HepG2 (cell line): ENCODE measurements around the gene STX4. TPM values are rescaled to one million over a fixed set of nuclear protein-coding genes. Genes with fewer than 3 reads are reported as not detected.
A peak's percentile ranks its signal among the peaks of the same experiment; 100 is the strongest.

Experiments
- ARHGAP35 ChIP-seq: sonication (generic); formaldehyde crosslinking; IDR thresholded peaks from 2 replicates; pipeline ENCODE4 v1.9.0; 2022; ENCODE audit warnings: mild to moderate bottlenecking, inconsistent platforms, moderate library complexity, missing genetic modification reagents, borderline replicate concordance
- ATM ChIP-seq: fragments of 450-650 bp; IDR thresholded peaks from 2 replicates; pipeline ENCODE4 v1.7.1; 2017; ENCODE audit warnings: mild to moderate bottlenecking, borderline replicate concordance
- BRD4 ChIP-seq: sonication (generic); formaldehyde crosslinking; IDR thresholded peaks from 2 replicates; pipeline ENCODE4 v1.4.0; 2020; ENCODE audit warnings: missing genetic modification reagents
- CAMTA2 ChIP-seq: sonication (generic); formaldehyde crosslinking; IDR thresholded peaks from 2 replicates; pipeline ENCODE4 v1.4.0; 2020; ENCODE audit warnings: mild to moderate bottlenecking, missing genetic modification reagents, borderline replicate concordance
- FOSL2 ChIP-seq: sonication (generic); formaldehyde crosslinking; IDR thresholded peaks from 2 replicates; pipeline ENCODE4 v1.4.0; 2020; ENCODE audit warnings: missing genetic modification reagents
- JDP2 ChIP-seq: sonication (generic); formaldehyde crosslinking; IDR thresholded peaks from 2 replicates; pipeline ENCODE4 v1.8.1; 2022; ENCODE audit warnings: missing genetic modification reagents, borderline replicate concordance
- PAF1 ChIP-seq: IDR thresholded peaks from 2 replicates; pipeline ENCODE4 v1.6.1; 2016; ENCODE audit warnings: missing genetic modification reagents, missing compliant biosample characterization
- POLR2AphosphoS5 ChIP-seq: IDR thresholded peaks from 2 replicates; pipeline ENCODE4 v1.6.1; 2012; ENCODE audit warnings: low read depth, low read length
- SIN3A ChIP-seq: IDR thresholded peaks from 2 replicates; pipeline ENCODE4 v1.6.1; 2011; ENCODE audit warnings: low read depth, mild to moderate bottlenecking, control low read depth, low read length, borderline replicate concordance
- SMAD1 ChIP-seq: sonication (generic); formaldehyde crosslinking; IDR thresholded peaks from 2 replicates; pipeline ENCODE4 v1.4.0; 2020; ENCODE audit warnings: missing genetic modification reagents, low read depth, mild to moderate bottlenecking, borderline replicate concordance
- SMAD3 ChIP-seq: sonication (generic); formaldehyde crosslinking; IDR thresholded peaks from 2 replicates; pipeline ENCODE4 v1.4.0; 2020; ENCODE audit warnings: missing genetic modification reagents
- ZBTB42 ChIP-seq: sonication (generic); formaldehyde crosslinking; IDR thresholded peaks from 2 replicates; pipeline ENCODE4 v1.5.0; 2020; ENCODE audit warnings: mild to moderate bottlenecking, missing genetic modification reagents
- ZKSCAN5 ChIP-seq: sonication (generic); formaldehyde crosslinking; IDR thresholded peaks from 2 replicates; pipeline ENCODE4 v1.5.1; 2020; ENCODE audit warnings: mild to moderate bottlenecking, missing genetic modification reagents
- ZNF256 ChIP-seq: sonication (generic); formaldehyde crosslinking; conservative IDR thresholded peaks from 2 replicates; pipeline ENCODE4 v1.4.0; 2020; ENCODE audit warnings: missing genetic modification reagents
- ZNF549 ChIP-seq: sonication (generic); formaldehyde crosslinking; IDR thresholded peaks from 2 replicates; pipeline ENCODE4 v1.5.0; 2020; ENCODE audit warnings: missing genetic modification reagents
- ZNF567 ChIP-seq: sonication (generic); formaldehyde crosslinking; IDR thresholded peaks from 2 replicates; pipeline ENCODE4 v1.8.1; 2023; ENCODE audit warnings: mild to moderate bottlenecking, missing genetic modification reagents, borderline replicate concordance
- polyA plus RNA-seq, 8 experiments: library from polyadenylated mRNA; depleted of rRNA in 3 of 8; stranded (reverse) in 7 of 8; unstranded in 1 of 8; fragments of >200 nt; fragmentation: Illumina TruSeq in 4 of 8; extraction: Trizol in 4 of 8; gene quantifications; 2 replicates each; pipeline versions ENCODE4 v1.2.1 to v1.2.3, GENCODE V29; 2011 to 2016; ENCODE audit warnings: low read depth in 4 of 8, missing spikeins in 1 of 8, mixed read lengths in 1 of 8; ENCODE audit not compliant: insufficient read depth in 1 of 8
- total RNA-seq, 5 experiments: library from RNA; depleted of rRNA; stranded (reverse); fragments of >200 nt; fragmentation: Illumina TruSeq; extraction: Trizol; gene quantifications; 2 replicates each; pipeline ENCODE4 v1.2.3, GENCODE V29; 2016; ENCODE audit warnings: low read depth in 1 of 5
- TF ChIP-seq, protein P1 (sequence below): sonication (generic); formaldehyde crosslinking; IDR thresholded peaks from 2 replicates; pipeline ENCODE4 v1.8.0; 2022; ENCODE audit warnings: mild to moderate bottlenecking, missing genetic modification reagents; ENCODE audit not compliant: insufficient replicate concordance
- TF ChIP-seq, protein P2 (sequence below): sonication (generic); formaldehyde crosslinking; IDR thresholded peaks from 2 replicates; pipeline ENCODE4 v1.8.0; 2022; ENCODE audit warnings: missing genetic modification reagents, mild to moderate bottlenecking, inconsistent platforms, borderline replicate concordance
- TF ChIP-seq, protein P3 (sequence below): sonication (generic); formaldehyde crosslinking; IDR thresholded peaks from 2 replicates; pipeline ENCODE4 v1.5.1; 2020; ENCODE audit warnings: mild to moderate bottlenecking, missing genetic modification reagents
- TF ChIP-seq, protein P4 (sequence below): IDR thresholded peaks from 2 replicates; pipeline ENCODE4 v1.6.1; 2016; ENCODE audit warnings: mild to moderate bottlenecking, missing biosample characterization, missing genetic modification reagents
- TF ChIP-seq, protein P5 (sequence below): sonication (generic); formaldehyde crosslinking; IDR thresholded peaks from 2 replicates; pipeline ENCODE4 v1.5.0; 2020; ENCODE audit warnings: missing genetic modification reagents

STX4 gene
- total and polyA plus RNA-seq, 2 of the 13 experiments (the other 11 are each of a cell fraction or from before 2014, with no cell fraction given), result 29.2 to 34.6 TPM

DNA sequence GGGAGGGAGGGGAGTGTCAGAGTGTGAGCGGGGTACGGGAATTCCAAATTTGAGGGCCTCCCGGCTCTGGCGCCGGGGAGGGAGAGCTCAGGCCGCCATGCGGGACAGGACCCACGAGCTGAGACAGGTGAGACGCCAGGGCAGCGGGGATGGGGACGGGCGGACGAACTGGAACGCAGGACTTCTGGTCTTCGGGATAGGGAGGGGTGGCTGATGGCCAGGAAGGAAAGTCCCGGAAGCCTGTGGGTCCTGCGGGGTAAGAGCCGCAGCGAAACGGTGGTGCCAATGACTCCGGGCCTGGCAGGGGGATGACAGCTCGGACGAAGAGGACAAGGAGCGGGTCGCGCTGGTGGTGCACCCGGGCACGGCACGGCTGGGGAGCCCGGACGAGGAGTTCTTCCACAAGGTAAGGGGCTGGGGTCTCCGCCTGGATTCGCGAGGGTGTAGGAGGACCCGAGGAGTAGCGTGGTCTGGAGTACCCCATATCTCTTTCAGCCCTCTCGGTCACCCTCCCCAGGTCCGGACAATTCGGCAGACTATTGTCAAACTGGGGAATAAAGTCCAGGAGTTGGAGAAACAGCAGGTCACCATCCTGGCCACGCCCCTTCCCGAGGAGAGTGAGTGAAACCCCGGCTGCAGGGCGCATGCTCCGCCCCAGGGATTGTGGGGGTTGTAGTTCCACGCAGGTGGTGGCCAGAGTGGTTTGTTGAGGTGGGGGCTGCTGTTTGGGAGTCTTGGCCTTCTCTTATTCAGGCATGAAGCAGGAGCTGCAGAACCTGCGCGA lies 543 bp downstream of the STX4 start (continued):
- TF ChIP-seq, protein P1, sequence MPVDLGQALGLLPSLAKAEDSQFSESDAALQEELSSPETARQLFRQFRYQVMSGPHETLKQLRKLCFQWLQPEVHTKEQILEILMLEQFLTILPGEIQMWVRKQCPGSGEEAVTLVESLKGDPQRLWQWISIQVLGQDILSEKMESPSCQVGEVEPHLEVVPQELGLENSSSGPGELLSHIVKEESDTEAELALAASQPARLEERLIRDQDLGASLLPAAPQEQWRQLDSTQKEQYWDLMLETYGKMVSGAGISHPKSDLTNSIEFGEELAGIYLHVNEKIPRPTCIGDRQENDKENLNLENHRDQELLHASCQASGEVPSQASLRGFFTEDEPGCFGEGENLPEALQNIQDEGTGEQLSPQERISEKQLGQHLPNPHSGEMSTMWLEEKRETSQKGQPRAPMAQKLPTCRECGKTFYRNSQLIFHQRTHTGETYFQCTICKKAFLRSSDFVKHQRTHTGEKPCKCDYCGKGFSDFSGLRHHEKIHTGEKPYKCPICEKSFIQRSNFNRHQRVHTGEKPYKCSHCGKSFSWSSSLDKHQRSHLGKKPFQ, result peak; percentile 83
- no peak for TF ChIP-seq SMAD1
- no peak for TF ChIP-seq ZBTB42
- no peak for TF ChIP-seq JDP2 (CRISPR knock-in tag)
- TF ChIP-seq ZNF256, result peak; percentile 96
- TF ChIP-seq, protein P2, sequence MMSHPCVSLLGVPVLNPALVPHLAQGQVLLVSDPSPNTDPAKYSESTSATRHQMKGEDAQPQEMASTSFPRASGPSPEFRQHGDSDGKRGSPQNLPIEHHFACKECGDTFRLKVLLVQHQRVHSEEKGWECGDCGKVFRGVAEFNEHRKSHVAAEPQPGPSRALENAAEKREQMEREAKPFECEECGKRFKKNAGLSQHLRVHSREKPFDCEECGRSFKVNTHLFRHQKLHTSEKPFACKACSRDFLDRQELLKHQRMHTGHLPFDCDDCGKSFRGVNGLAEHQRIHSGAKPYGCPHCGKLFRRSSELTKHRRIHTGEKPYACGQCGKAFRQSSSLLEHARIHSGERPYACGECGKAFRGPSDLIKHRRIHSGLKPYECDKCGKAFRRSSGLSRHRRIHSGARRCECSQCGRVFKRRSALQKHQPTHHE, result no peak; the same call in 1 of the 2 replicates
- peak; percentile 48; the same call in 1 of the 2 replicates for TF ChIP-seq SMAD3 (CRISPR knock-in tag)
- TF ChIP-seq, protein P3, sequence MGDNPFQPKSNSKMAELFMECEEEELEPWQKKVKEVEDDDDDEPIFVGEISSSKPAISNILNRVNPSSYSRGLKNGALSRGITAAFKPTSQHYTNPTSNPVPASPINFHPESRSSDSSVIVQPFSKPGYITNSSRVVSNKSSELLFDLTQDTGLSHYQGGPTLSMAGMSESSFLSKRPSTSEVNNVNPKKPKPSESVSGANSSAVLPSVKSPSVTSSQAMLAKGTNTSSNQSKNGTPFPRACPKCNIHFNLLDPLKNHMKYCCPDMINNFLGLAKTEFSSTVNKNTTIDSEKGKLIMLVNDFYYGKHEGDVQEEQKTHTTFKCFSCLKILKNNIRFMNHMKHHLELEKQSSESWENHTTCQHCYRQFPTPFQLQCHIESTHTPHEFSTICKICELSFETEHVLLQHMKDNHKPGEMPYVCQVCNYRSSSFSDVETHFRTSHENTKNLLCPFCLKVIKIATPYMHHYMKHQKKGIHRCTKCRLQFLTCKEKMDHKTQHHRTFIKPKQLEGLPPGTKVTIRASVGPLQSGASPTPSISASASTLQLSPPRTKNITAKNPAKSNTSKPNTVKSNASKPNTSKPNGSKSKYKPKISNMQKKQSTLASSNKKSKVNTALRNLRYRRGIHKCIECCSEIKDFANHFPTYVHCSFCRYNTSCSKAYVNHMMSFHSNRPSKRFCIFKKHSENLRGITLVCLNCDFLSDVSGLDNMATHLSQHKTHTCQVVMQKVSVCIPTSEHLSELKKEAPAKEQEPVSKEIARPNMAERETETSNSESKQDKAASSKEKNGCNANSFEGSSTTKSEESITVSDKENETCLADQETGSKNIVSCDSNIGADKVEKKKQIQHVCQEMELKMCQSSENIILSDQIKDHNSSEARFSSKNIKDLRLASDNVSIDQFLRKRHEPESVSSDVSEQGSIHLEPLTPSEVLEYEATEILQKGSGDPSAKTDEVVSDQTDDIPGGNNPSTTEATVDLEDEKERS (CRISPR knock-in tag), result no peak; the same call in 1 of the 2 replicates
- TF ChIP-seq ATM, result no peak
- no peak; the same call in 1 of the 2 replicates for TF ChIP-seq ZNF567 (CRISPR knock-in tag)
- no peak; the same call in 1 of the 2 replicates for TF ChIP-seq FOSL2 (CRISPR knock-in tag)
- no peak for TF ChIP-seq ZNF549
- TF ChIP-seq, protein P4, sequence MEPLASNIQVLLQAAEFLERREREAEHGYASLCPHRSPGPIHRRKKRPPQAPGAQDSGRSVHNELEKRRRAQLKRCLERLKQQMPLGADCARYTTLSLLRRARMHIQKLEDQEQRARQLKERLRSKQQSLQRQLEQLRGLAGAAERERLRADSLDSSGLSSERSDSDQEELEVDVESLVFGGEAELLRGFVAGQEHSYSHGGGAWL (CRISPR knock-in tag), result peak; percentile 54; the same call in 1 of the 2 replicates
- no peak for TF ChIP-seq BRD4 (CRISPR knock-in tag)
- TF ChIP-seq SIN3A, result peak; percentile 92; the same call in 1 of the 2 replicates
- TF ChIP-seq CAMTA2, result peak; percentile 20; the same call in 1 of the 2 replicates
- peak; percentile 77; the same call in 1 of the 2 replicates for TF ChIP-seq ARHGAP35 (CRISPR knock-in tag)
- peak; percentile 99 for TF ChIP-seq POLR2AphosphoS5
- TF ChIP-seq PAF1, result no peak
- TF ChIP-seq, protein P5, sequence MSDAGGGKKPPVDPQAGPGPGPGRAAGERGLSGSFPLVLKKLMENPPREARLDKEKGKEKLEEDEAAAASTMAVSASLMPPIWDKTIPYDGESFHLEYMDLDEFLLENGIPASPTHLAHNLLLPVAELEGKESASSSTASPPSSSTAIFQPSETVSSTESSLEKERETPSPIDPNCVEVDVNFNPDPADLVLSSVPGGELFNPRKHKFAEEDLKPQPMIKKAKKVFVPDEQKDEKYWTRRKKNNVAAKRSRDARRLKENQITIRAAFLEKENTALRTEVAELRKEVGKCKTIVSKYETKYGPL, result no peak
- 0 out of 2 replicates have a peak, but pooled peaks have one; percentile 18 for TF ChIP-seq ZKSCAN5 (CRISPR knock-in tag)
